Measurements from ENCODE around the gene RTTN. TPM values are rescaled to one million over a fixed set of nuclear protein-coding genes. Genes with fewer than 3 reads are reported as not detected.

The RTTN gene
- total and polyA plus RNA-seq, 2 of the 13 experiments (the other 11 are each of a cell fraction or from before 2014, with no cell fraction given), result 5.4 to 18.7 TPM

DNA sequence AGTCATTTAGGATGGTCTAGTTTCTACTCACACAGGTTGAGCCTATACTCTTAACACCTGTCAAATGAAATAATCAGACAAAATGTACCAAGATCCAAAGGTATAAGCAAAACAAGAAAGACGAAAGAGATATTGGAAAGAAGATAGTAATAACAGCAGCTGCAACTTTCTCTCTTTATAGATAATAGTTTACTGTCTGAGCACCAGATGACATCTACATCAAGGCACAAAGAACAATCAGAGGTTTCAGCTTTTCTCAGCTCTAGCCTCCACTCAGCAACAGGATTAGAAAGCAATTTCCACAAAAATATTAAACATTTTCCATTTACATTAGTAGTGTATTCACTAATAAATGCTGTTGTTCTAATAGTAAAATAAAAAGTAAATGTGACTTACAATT lies 66.3 kb downstream of the RTTN start:
- Histone ChIP-seq H3K9me3 (ENCODE audit: low read length) (no peaks in the 10 kb centered on the region), H2AFZ (ENCODE audit: low read length) (no peak overlapping the region), H4K20me1 (ENCODE audit: insufficient read depth, low read length) (no peaks in the 10 kb centered on the region), H3K9ac (ENCODE audit: insufficient read depth, low read depth, low read length) (no peak overlapping the region), H3K4me3 (replicated peaks in 1 of 3; ENCODE audit: insufficient read depth in 1 of 3, low read depth in 2 of 3, low read length in 3 of 3) (no peak overlapping the region), H3K4me2 (ENCODE audit: low read depth, low read length) (no peak overlapping the region), H3K79me2 (ENCODE audit: insufficient read depth, low read length) (no peaks in the 10 kb centered on the region), H3K27ac (ENCODE audit: extremely low read length, insufficient read depth, low read length) (no peak overlapping the region), H3K36me3 (replicated peaks in 1 of 2; ENCODE audit: control insufficient read depth in 1 of 2, insufficient read depth in 2 of 2, low read length in 2 of 2) (peaks cover 0 to 5% of the 10 kb centered on the region in 2 experiments; a peak in 2 of 5 replicates), H3K27me3 (ENCODE audit: control insufficient read depth in 1 of 2, insufficient read depth in 2 of 2, low read length in 2 of 2) (no peaks in the 10 kb centered on the region), H3K4me1 (ENCODE audit: insufficient read depth, low read length) (no peaks in the 10 kb centered on the region)
- DNase-seq (ENCODE audit: low spot score) (no peak), ATAC-seq (no peak), FAIRE-seq (no peak)
- no peak for TF ChIP-seq KLF13 (CRISPR knock-in tag; IDR thresholded peaks at IDR 0.05)
- TF ChIP-seq RXRB (CRISPR knock-in tag; IDR thresholded peaks at IDR 0.05; ENCODE audit: borderline replicate concordance), result no peak
- TF ChIP-seq, protein P1, sequence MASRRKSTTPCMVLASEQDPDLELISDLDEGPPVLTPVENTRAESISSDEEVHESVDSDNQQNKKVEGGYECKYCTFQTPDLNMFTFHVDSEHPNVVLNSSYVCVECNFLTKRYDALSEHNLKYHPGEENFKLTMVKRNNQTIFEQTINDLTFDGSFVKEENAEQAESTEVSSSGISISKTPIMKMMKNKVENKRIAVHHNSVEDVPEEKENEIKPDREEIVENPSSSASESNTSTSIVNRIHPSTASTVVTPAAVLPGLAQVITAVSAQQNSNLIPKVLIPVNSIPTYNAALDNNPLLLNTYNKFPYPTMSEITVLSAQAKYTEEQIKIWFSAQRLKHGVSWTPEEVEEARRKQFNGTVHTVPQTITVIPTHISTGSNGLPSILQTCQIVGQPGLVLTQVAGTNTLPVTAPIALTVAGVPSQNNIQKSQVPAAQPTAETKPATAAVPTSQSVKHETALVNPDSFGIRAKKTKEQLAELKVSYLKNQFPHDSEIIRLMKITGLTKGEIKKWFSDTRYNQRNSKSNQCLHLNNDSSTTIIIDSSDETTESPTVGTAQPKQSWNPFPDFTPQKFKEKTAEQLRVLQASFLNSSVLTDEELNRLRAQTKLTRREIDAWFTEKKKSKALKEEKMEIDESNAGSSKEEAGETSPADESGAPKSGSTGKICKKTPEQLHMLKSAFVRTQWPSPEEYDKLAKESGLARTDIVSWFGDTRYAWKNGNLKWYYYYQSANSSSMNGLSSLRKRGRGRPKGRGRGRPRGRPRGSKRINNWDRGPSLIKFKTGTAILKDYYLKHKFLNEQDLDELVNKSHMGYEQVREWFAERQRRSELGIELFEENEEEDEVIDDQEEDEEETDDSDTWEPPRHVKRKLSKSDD (CRISPR knock-in tag; IDR thresholded peaks at IDR 0.05; ENCODE audit: low read depth), result no peak
- TF ChIP-seq, protein P2, sequence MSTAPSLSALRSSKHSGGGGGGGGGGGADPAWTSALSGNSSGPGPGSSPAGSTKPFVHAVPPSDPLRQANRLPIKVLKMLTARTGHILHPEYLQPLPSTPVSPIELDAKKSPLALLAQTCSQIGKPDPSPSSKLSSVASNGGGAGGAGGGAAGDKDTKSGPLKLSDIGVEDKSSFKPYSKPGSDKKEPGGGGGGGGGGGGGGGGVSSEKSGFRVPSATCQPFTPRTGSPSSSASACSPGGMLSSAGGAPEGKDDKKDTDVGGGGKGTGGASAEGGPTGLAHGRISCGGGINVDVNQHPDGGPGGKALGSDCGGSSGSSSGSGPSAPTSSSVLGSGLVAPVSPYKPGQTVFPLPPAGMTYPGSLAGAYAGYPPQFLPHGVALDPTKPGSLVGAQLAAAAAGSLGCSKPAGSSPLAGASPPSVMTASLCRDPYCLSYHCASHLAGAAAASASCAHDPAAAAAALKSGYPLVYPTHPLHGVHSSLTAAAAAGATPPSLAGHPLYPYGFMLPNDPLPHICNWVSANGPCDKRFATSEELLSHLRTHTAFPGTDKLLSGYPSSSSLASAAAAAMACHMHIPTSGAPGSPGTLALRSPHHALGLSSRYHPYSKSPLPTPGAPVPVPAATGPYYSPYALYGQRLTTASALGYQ (CRISPR knock-in tag; IDR thresholded peaks at IDR 0.05), result no peak
- TF ChIP-seq TGIF2 (CRISPR knock-in tag; IDR thresholded peaks at IDR 0.05), result no peak
- TF ChIP-seq, protein P3, sequence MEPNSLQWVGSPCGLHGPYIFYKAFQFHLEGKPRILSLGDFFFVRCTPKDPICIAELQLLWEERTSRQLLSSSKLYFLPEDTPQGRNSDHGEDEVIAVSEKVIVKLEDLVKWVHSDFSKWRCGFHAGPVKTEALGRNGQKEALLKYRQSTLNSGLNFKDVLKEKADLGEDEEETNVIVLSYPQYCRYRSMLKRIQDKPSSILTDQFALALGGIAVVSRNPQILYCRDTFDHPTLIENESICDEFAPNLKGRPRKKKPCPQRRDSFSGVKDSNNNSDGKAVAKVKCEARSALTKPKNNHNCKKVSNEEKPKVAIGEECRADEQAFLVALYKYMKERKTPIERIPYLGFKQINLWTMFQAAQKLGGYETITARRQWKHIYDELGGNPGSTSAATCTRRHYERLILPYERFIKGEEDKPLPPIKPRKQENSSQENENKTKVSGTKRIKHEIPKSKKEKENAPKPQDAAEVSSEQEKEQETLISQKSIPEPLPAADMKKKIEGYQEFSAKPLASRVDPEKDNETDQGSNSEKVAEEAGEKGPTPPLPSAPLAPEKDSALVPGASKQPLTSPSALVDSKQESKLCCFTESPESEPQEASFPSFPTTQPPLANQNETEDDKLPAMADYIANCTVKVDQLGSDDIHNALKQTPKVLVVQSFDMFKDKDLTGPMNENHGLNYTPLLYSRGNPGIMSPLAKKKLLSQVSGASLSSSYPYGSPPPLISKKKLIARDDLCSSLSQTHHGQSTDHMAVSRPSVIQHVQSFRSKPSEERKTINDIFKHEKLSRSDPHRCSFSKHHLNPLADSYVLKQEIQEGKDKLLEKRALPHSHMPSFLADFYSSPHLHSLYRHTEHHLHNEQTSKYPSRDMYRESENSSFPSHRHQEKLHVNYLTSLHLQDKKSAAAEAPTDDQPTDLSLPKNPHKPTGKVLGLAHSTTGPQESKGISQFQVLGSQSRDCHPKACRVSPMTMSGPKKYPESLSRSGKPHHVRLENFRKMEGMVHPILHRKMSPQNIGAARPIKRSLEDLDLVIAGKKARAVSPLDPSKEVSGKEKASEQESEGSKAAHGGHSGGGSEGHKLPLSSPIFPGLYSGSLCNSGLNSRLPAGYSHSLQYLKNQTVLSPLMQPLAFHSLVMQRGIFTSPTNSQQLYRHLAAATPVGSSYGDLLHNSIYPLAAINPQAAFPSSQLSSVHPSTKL (CRISPR knock-in tag; IDR thresholded peaks at IDR 0.05), result no peak
- no peak for TF ChIP-seq NFKB2 (CRISPR knock-in tag; IDR thresholded peaks at IDR 0.05; ENCODE audit: borderline replicate concordance)
- ChIA-PET POLR2A (no interaction called here), CTCF (ENCODE audit: low intra/inter-chr PET ratio, low total read pairs) (no interaction called here)
- intact Hi-C loops (cut with micrococcal nuclease; ENCODE audit: unreplicated experiment), result no loop called here
- BruUV-seq (replicated peaks), result no TSS peak
- WGBS (ENCODE audit: low lambda C conversion rate), result 100% methylated on average over 1 of the region's 1 CpG
- in situ Hi-C loops (cut with HindIII; ENCODE audit: extremely low pct_ligation_motif_present, low pct_unique_long_range_greater_than_20kb), result no loop called here
